HG03159 (cell line): ENCODE measurements around the gene PDGFRB.

Experiments used
- ATAC-seq: cut with Tn5 transposase; IDR thresholded peaks from one replicate; pipeline ENCODE4 v1.9.1; 2021; ENCODE audit warnings: mild to moderate bottlenecking, moderate library complexity; ENCODE audit not compliant: unreplicated experiment

Gene PDGFRB

GRCh38 chr5:150164211-150164980, 8.8 kb upstream of the PDGFRB start:
- no peak for ATAC-seq

DNA sequence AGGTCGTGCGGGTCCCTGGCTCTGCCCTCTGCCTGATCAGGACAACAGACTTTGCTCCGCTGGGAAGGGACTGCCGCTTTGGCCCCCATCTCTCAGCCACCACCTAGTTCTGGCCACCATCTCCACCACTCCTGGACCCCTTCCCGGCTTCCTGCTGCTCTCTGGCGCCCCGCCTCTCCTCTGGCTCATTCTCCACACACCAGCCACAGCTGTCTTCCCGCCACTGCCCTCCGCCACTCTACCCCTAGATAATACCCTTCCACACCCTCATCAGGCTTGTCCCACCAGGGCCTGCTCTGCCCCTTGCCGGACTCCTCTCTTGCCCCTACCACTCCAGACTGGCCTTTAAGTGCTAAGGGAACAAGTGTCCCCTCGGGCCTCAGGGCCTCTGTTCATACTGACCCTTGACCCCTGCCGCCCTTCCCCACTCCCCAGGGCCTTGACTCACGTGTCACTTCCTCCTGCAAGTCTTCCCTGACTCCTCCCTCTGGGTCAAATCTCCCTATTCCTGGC, 8.0 kb upstream of the PDGFRB start:
- ATAC-seq: no peak

DNA sequence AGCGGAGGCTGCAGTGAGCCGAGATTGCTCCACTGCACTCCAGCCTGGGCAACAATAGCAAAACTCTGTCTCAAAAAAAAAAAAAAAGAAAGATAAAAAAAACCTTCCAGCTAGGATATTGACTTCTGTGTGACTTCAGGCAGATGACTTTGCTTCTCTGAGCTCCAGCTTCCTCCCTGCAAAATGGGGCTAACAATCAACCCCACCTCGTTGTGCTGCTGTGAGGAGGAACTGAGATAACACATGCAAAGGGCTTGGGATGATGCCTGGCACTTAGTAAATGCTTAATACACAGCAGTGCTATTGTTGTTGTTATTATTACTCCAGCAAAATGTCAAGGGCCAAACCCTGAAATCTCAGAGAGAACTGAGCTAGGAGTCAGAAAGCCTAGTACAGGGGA, 7.4 kb upstream of the PDGFRB start:
- ATAC-seq: no peak

- ATAC-seq: no peak
Measured at GRCh38 chr5:150162142-150162513, 6.5 kb upstream of the PDGFRB start.

GRCh38 chr5:150161242-150162141, 5.8 kb upstream of the PDGFRB start:
- peak; percentile 75 for ATAC-seq

DNA sequence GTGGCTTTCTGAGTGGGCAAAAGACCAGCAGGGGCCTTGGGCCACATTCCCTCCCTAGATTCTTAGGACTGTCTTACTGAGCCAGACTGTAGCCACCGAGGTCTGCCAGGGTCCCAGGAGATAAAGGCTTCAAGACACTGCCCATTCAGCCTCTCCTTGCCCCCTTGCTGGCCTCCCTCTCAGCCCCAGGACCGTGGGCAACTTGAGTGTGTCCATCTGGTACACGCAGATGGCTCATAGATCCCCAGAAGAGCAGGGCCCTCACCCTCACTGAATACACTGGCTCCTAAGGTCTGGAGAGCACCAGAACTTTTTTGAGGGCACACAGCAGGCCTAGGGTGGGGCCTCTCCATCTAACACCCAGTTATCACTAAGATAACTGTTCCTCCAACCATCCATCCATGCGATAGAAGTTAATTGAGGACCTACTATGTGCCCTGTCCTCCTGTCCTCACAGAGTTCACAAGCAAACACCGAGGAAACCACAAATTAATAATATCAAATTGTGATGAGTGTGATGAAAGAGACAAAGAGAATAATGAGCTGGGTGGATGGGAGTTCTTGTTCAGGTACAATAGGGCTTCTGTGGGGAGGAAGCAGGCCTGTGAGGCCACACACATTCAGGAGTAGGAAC, 4.9 kb upstream of the PDGFRB start:
- no peak for ATAC-seq

GRCh38 chr5:150159741-150160179, 4.1 kb upstream of the PDGFRB start:
- no peak for ATAC-seq

DNA sequence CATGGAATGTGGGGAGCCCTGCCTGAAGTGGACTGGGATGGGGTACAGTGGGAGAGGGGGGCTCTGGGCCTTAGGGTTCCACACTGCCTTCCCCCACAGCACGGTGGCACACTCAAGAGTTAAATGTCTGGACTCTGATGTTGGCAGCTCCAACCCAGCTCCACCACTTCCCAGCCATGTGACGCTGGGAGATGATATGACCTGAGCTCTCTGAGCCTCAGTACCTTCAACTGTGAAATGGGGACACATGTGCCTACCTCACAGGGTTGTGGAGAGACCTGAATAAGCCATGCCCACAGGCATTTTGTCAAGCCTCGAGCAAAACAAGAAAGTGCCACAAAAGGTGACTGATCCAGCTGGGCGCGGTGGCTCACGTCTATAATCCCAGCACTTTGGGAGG, 3.4 kb upstream of the PDGFRB start:
- no peak for ATAC-seq

DNA sequence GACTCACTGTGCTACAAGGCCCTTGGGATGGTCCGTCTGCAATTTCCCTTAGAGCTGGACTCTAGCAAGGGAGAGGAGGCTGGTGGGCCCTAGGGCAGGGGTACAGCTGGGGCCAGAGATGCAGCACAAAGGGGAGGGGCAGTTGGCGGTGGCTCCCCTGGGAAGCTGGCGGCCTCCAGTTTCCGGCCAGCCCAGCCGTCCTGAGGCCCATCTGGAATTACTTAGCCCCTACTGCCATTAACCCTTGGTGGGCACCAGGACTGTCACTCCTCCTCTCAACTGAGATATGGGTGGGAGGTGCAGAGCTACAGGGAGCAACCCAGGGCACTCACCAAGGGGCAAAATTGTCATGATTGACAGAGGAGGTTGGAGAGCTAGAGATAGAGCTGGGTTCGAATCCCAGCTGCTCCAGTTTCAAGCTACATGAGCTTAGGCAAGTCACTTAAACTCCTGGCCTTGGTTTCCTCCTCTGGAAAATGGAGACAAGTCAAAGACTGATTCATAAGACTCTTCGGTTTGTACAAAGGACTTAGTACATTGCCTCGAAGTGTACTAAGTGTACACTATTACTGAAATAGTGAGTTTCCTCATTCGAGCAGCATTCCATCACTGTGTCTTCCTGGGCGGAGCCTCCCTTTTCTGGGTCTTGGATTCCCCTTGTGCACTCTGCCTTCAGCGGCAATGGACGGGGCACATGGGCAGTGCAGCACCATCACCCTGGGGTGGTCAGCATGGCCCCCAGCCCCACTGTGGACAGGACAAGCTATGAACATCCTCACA, 2.7 kb upstream of the PDGFRB start:
- ATAC-seq: no peak

- ATAC-seq: no peak
Measured at GRCh38 chr5:150157168-150157567, 1.5 kb upstream of the PDGFRB start.

DNA sequence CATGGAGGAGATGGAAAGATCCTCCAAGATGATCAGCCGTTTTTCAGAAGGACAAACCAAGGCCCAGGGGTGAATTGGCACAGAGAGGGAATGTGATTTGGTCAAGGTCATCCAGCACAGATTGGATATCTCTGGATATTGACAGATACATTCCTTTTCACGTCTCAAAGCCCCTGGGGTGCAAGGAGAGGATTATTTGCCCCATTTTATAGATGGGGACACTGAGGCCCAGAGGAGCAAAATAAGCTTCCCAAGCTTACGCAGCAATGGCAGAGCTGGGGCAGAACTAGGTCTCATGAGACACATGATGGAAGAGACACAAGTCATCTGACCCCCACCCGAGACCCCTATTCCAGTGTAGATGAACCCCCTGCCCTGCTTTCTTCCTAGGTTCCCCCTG, 895 bp upstream of the PDGFRB start:
- no peak for ATAC-seq

DNA sequence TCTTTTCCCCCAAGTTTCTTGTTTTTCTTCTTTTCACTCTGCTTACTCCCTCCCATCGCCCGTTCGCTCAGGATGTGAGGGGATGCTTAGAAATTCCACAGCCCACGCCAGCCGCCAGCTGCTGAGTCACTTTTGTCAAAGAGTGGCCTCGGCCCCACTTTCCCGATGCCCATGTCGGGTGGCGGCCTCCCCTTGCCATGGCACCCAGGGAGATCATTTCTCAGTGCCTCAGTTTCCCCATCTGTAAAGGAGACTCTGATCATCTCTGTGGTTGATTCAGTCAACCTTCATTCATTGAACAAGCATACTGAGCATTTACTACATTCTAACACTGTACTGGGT, 353 bp upstream of the PDGFRB start:
- peak; percentile 17 for ATAC-seq

- no peak for ATAC-seq
Measured at GRCh38 chr5:150154618-150155128, 972 bp downstream of the PDGFRB start.

GRCh38 chr5:150153957-150154617, 1.6 kb downstream of the PDGFRB start:
- no peak for ATAC-seq

DNA sequence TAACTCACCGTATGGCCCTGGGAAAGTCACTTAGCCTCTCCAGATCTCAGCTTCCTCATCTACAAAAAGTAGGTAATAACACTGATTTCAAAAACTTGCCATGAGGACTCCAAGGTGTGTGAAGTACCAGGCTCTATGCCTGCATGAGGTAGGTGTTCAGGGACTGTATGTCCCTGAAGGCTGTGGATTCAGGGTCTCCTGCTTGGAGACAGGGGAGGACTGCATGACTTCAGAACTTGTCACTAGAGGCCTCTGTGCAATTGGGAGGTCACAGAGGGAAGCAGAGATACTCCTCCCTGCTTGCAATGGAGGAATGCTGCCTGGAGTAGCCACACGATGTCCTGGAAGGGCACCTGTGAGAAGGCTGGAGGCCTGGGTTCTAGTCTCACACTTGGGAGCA, 2.2 kb downstream of the PDGFRB start:
- ATAC-seq: no peak

DNA sequence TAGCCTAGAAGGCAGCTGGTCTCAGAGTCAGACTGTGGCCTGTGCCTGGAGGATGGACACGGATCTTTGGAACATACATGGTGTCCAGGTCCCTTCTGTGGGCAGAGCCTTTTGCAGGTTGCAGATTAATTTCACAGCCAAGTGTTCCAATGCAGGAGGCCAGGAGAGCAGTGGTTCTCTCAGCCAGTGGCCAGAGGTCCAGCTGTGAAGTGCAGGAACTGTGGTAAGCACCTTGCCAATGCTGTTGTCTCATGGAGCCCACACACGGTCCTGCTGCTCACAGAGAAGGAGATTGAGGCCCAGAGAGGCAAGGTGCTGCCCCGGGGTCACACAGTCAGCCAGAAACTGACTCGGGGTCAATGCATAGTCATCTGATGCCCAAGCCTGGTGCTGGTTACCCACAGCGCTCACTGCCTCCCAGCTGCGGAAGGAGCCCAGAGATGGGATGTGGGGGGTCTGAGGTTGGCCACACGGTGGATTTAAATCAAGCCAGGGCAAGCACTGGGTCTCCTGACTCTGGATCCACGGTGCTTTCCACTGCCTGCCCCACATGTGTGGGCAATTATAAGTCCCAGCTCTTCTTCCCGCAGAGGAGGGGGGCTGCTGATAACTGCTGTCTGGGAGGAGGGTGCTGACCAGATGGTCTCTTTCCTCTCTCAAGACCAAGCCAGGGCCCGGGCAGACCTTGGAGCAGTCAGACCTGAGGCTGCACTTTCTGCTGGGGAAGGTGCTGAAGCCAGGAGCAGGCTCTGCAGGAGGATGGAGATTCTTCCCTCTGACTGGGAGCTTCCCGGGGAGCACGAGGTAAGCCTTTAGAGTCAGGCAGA, 2.8 kb downstream of the PDGFRB start:
- no peak for ATAC-seq

DNA sequence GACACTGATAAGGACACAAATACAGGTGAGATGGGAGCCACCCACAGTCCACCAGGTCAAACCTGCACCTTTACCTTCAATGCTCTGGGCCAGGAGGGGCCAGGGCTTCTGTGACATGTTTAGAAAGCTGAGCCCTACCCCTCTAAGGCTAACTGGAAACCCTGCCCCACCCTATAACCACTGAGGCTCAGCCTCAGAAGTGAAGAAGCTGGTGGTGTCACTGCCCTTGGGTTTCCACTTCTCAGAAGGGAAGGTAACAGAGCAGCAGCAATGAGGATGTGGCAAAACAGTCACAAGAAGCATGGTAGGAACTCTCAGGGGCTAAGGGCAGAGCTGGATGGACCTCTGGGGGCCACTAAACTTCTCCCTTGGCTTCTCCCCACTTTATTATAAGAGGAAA, 6.0 kb downstream of the PDGFRB start:
- no peak for ATAC-seq

GRCh38 chr5:150148117-150148927, 7.3 kb downstream of the PDGFRB start:
- ATAC-seq: no peak
